HuH-7.5 (cell line): ENCODE results near the gene MTR.

Experiments used
- DNase-seq: peaks from one replicate; pipeline ENCODE4 v3.0.0; 2011; ENCODE audit warnings: low spot score

The MTR gene

DNA sequence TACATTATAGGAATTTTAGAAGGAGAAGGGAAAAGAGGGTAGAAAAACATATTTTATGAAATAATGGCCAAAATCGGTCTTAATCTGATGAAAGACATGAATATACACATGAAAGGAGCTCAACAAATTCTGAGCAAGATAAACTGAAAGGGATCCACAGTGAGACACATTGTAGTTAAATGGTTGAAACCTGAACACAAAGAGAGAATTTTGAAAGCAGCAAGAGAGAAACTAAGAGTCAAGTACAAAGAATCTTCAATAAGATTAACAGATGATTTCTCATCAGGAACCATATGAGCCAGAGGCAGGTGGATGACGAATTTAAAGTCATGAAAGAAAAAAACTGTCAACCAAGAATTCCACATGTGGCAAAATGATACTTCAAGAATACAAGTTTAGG is 15.8 kb upstream of the MTR start:
- no peak for DNase-seq

DNA sequence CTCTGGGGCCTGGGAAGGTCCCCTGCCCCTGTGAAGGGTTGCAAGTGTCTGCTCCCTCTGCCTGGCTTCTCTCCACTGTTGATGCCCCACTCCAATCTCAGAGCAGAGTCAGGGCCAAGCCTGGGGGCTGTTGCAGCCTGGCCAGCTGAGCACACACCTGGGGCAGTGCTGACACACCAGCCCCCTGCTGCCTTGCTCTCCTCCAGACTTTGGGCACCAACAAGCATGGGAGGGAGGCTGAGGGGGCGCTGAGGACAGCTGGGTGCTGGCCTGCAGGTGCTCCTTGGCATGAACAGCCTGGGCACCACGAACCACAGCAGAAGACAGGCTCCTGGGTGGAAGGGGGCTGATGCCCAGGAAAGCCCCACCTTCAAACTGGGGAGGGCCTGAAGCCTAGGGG is 9.6 kb upstream of the MTR start:
- DNase-seq: no peak

DNA sequence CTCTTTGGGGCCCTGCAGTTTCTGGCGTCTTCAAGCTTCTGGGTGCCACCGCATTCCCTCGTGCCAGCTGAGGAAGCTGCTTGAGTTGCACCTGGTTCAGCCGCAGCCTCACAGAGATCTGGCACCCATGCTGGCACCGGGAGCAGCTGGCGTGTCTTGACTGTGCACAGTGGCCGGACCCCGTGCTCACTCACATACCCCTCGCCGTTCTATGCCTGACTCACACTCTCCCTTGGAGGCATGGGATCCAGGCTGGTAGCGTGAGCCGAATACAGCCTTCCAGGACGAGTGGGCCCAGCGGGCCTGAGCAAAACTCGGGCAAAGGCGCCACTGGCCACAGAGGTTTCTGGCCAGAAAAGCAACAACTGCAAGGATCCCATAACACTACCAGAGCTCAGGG is 8.6 kb upstream of the MTR start:
- DNase-seq: no peak

DNA sequence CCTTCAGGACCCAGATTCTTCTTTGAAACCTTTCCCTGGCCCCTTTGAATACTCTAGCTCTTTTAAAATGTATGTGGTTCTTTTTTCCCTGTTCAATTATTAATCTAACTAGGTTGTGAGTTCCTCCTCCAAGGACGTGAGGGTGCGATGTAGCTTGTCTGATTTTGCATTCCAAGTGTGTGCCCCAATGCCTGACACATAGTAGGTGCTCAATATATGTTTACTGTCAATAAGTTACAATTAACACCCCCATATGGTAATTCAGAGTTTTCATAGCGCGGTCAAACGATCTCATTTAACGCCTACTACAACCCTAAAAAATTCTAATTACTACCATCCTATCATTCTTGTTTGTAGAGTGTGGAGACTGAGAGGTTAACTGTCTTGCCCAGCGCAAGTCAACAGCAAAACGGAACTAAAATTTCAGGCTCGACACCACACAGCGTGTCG is 482 bp upstream of the MTR start:
- DNase-seq: no peak

DNA sequence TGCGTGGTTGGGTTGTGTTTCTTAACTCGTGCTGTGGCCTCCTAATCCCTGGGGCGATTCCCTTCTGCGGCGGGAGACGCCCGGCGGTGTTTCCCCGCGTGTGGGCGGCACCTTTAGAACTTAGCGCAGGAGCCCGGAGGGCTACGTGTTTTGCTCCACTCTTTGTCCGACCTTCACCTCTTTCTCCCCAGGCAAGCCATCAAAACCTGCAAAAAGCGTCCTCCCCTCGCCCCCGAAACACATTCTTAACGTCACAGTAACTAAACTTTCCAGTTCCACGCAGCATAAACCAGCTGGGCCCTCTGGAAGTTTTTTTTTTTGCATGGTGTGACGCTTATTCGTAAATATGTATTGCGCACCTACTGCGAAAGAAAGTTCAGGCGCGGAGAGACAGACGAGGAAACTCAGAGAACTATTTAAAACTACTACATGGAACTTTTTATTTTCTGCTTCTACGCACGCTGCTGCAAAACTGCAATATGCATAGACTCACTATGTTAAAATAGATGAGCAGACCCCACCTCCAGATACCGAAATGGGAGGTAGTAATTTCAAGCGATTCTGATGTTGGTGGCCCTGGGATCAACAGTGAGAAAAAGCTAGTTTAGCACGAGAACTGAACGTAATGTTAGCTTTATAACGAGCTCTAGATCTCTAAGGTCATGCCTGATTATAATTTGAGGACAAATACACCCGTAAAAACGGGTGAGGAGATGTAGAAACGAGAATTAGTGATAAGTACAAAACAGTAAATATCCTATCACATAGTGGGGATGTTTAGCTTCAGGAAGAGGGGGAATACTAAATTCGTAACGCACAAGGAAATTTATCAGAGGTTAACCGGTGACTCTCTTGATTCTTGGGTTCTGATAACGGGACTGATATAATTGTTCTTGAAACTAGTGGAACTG is 920 bp downstream of the MTR start:
- DNase-seq: no peak

DNA sequence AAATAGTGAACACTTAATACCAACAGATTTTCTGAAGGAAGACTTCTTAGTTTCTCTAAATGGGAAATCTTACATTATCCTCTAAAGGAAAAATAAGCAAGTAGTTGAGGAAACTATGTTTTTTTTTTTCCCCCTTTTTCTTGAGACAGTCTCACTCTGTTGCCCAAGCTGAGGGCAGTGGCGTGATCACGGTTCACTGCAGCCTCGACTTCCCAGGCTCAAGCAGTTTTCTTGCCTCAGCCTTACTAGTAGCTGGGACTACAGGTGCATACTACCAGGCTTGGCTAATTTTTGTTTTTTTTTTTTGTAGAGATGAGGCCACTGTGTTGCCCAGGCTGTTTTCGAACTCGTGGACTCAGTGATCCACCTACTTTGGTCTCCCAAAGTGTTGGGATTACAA is 3.9 kb downstream of the MTR start:
- no peak for DNase-seq

DNA sequence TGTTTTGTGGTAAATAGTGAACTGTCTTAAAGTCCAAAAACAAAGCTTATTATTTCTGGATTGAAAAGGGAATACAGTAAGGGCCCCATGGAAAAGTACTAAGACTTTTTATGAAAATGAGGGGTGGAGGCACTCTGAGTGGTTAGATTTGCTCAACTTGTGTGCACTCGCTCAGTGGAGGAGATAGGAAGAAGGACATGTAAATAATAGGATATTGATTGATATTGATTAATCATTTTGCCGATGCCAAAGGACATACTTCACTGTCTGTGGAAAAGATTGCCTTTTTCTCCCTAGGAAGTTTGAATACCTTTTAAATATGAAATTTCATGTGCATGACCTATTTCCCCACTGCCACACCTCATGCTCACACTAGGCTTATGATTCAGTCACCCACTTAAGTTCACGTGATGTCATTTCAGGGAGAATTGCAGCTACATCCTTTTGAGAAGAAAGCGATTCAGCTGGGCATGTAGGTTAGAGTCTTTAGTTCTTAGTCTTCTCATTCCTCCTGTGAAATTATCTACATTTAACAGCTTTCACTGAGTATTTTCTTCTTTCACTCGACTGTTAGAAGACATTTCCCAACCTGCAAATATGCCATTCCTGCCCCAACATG is 5.0 kb downstream of the MTR start:
- no peak for DNase-seq

DNA sequence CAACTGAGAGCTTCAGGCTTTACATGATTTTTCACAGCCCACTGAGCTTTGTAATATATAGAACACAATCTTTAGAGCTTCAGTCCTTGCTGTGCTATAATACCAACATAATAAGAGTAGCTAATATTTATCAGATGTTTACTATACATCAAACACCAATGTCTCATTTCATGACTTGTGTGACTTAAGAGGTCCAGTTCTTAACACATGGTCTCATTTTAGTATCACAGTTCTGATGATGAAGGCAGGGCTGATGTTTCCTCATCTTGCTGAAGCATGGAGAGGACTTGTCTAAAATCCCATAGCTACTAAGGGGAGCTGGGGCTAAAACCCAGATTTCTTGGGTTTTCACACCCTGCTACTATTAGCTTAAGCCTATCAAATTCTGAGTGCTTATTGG is 5.5 kb downstream of the MTR start:
- no peak for DNase-seq

DNA sequence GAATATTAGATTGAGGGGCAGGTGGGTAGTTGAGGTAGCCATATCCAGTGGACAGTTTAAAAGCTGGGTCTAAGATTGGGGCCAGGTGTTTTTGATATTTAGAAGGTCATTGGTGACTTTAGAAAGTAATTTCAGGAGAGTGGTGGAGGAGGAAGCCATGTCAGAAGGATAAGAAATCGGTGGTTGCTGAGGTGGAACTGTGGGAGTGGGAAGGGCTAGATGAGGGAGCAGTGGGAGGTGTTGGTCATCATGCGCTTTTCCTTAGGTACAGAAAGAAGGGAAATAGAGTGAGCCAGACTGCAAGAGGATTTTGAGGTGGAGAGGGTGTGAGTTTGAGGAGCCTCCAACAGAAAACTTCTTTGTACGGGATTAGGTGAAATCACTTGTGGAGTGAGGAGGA is 7.2 kb downstream of the MTR start:
- no peak for DNase-seq

DNA sequence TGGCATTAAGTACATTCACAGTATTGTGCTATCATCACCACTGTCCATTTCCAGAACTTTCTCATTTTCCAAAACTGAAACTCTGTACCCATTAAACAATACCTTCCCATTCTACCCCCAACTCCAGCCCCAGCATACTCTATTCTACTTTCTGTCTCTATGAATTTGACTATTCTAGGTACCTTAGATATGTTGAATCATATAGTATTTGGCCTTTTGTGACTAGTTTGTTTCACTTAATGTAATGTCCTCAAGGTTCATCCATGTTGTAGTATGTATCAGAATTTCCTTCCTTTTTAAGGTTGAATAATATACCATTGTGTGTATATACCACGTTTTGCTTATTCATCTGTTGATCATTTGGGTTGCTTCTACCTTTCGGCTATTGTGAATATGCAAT is 11.5 kb downstream of the MTR start:
- no peak for DNase-seq

DNA sequence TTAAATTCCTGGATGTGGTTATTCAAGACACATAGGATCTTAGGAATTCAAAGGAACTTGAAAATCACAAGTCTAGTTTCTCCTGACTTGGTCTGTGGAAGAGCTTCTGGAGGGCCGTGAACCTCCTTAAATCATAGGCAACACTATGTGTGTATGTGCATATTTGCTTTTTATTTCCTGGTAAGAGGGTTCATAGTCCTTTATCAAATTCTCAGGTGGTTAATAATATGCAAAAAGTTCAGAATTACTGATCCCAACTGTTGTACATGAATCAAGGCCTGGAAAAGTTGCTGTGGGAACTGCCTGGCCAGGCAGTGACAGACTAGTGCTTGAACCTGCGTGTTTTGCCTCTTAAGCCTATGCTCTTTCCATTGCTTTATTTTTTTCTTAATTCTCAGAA is 12.9 kb downstream of the MTR start:
- no peak for DNase-seq

DNA sequence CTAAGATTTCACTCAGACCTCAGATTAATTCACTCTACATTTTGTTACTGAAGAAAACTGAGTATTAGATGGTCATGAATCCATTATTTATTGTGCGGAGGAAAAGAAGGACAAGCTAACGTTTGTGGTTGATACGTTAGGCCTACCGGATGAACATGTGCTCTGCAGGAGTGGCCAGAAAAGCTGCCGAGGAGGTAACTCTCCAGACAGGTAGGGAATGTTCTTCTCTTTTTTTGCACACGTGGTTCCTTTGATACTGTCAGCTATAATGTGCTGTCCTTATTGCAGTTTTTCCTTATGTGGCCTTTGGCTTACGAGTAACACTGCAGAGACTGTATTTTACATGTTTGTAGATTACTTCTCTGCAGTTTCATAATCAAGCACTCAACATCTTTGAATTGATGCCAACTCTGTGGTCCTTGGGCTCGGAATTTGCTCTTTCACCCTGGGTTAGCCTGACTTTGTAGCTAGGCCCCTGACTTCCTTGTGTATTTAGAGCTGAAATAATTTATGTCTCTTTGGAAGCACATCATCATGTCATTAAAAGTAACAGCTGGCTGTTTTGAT is 13.6 kb downstream of the MTR start:
- DNase-seq: no peak

DNA sequence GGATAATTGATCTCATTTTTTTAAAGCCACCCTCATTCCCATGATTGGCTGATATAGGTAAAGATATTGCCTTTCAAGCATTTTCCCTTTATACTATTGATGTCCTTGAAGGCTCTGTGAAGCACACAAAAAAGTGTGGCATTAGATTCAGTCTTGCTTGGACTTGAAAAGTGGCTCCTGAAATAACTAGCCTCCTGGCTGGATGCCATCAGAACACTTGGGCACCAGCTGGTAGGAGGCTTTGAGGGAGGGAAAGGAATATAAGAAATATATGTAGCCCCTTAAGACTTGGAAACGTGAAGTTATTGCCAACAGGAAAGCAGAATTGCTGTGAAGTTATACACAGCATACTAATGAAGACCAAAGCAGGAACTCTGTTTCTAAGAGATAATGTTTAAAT is 14.1 kb downstream of the MTR start:
- no peak for DNase-seq

DNA sequence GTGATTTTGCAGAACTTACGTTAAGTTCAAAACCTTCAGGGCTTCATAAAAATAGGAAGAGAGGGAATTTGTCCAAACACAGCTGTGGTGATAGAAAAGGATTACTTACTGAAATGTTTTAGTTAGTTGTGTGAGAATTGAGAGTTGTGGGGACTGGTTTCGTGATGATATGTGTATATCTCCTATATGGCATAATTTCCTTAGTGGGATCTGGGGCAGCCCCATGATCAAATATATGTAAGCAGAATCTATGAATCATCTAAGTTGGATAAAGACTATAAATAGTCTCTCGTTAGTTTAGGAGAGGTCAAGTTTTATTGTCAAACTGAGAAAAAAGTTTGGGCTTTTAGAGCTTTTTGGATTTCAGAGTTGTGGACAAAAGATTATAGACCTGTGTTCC is 14.9 kb downstream of the MTR start:
- DNase-seq: no peak

DNA sequence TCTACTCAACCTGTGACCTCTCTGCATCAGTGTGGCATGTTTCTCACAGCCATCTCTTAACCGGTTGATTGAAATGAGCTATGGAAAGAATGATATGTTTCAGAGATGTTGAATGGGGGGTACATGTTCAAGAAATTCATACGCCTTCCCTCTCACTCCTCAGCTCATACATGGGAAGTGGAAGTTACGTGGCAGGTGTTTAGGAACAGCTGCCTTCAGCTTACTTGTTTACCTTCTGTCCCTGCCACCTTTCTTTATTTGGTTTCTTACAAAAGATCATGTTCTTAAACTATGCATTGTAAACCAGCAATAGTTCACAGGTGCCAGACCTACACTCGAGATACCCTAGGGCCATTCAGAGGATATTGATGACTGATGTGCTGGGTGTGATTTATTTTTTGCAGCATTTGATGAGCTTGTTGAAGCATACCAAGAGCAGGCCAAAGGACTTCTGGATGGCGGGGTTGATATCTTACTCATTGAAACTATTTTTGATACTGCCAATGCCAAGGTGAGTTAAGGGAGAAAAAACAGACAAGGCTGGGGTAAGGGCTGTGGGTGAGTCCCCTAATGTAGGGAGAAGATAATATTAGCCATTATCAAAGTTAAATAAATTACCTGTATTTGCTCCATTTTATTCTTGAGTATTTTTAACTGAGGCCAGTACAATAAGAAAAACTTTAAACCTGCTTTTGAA is 17.4 kb downstream of the MTR start:
- no peak for DNase-seq

DNA sequence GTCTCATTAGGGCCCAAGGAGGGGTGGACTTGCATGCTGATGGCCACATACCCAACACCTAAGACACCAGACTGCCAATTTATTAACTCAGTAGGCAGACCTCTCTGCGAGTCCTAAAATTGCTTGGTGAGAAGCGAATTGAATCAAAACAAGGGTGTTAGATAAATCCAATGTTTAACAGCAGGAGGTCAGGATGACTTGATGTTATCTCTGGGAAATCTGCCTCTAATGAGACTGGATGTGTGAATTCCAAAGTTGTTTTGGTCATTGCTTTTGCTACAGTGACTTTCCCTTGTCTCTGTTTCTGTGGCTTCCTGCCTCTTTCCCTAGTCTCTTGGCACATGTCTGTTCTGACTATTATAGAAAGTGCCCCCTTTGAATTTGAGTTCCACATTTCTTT is 20.8 kb downstream of the MTR start:
- no peak for DNase-seq

DNA sequence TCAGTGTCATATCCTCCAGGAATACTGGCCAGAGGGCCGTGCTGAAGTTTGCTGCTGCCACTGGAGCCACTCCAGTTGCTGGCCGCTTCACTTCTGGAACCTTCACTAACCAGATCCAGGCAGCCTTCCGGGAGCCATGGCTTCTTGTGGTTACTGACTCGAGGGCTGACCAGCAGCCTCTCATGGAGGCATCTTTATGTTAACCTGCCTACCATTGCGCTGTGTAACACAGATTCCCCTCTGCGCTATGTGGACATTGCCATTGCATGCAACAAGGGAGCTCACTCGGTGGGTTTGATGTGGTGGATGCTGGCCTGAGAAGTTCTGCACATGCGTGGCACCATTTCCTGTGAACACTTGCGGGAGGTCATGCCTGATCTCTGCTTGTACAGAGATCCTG is 24.8 kb downstream of the MTR start:
- DNase-seq: no peak

DNA sequence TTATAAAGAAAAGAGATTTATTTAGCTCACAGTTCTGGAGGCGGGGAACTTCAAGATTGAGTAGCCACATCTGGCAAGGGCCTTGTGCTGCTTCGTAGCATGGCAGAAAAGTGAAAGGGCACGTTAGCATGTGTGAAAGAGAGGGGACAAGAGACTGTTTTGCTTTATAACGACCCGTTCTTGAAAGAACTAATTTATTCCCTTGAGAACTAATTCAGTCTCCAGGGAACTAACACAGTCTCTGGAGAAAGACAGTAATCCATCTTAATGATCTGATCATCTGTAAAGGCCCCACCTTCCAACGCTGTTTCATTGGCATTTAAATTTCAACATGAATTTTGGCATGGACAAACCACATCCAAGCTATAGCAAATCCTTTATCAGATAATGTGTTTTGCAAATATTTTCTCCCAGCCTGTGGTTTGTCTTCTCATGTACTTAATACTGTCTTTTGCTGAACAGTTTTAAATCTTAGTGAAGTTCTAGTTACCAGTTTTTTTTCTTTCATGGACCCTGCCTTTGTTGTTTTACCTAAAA is 26.1 kb downstream of the MTR start:
- no peak for DNase-seq

DNA sequence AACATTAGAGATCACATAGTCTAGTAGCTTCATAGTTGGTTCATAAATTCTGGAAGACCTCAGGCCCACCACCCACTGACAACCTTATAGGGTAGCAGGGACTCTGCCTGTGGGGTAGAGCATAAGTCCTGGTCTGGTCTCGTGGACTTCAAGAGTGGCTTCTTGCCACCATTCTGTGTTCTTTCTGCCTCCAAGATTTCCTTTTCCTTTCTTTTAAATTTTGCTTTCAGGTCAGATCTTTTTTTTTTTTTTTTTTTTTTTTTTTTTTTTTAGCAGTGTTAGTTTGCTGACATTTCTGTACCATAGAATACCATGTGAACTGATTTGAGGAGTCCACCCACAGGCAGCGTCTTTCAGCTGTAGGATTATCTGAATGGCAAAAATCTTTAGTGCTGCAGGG is 28.5 kb downstream of the MTR start:
- no peak for DNase-seq

DNA sequence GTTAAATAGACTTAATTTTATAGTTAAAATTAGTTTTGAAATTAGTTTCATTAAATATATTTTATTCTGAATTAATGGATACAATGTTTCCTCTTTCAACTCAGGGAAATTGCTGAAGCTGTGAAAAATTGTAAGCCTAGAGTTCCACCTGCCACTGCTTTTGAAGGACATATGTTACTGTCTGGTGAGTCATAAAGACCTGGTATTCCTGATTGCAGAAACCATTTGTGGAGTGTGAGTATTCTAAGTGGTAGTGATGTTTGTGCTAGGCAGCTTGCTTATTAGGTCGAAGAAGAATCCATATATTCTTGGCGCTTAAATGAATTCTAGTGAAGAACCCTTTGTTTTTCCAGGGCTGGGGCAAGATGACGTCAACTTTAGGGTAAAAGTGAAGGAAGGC is 34.0 kb downstream of the MTR start:
- no peak for DNase-seq

DNA sequence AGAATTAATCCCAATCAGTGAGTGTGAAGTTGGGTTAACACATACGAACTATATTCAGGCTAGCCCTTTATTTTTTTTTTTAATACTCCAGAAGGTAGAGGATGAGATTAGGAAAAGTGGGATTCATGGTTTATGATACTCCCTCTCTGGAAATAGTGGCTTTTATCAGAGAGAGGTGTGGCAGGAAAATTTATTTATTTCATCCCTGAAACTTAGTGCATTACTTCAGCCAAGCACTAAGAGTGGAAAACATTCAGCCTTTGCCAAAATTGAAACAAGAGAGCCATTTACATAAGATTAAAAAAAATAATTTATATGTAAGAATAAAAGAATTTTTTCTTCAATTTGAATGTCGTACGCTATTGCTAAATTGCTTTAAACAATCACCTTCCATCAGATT is 35.0 kb downstream of the MTR start:
- no peak for DNase-seq

DNA sequence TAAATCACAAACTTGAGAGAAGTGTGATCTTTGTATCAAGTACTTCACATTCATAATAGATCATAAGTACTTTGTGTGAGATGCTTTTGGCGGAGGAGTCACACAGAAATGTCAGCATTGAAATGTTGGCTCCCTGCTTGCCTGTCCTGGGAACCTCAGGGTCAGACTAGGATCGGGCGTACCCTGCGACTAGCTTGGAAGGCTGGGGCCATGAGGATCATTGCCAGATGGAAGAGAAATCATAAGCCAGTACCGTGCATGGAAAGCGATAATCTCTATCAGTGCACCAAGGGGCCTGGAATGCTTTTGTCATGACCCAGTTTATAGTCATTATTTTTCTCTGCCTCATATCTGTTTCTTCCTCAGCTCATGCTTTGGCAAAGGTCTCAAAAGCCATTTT is 35.5 kb downstream of the MTR start:
- DNase-seq: no peak

DNA sequence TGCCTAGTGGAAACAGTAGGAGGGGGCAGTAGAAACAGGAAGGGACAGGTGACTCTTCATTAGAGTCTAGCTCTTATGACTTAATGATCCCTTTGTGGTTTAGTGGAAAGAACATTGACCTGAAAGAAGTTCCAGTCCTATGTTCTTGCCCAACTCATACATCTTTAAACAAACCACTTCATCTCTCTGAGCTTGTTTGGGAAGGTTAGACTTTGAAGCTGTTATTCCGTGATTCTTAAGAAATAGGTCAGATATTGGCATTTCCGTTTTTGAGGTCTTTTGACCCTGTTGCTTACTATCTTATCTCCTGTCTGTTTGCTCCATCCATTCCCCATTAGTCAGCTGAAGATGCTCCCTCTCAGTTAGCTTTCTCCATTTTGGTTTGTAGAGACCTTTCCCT is 38.5 kb downstream of the MTR start:
- DNase-seq: no peak
